ENCODE data around the gene MALRD1.

DNA sequence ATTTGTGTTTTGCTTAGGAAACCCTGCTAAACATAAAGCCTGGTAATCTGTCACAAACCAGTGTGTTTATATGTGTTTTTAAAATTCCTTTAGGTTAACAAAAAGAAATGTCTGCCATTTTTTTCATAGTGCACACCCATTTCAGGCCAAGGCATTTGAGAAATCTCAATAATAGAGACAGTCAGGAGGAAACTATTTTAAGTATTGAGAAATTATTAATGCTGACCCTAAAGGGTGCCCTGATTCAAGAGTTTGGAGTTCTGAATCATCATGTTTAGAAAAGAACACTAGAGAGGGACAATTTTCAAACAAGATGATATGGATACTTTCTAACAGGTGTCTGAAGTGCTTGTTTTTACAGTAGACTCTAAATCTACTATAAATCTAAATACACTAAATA is 28.7 kb downstream of the MALRD1 start:
- TF ChIP-seq CTCF (IDR thresholded peaks at IDR 0.05; ENCODE audit: insufficient read depth, low read depth, low read length): no peak
- no peak for TF ChIP-seq EZH2 (IDR thresholded peaks at IDR 0.05; ENCODE audit: insufficient read depth, low read length)
